NCI-H2196 treated with DMSO at 0.1 percent for 48 hours (cell line): Measurements from ENCODE around the gene DCLRE1B.

Source experiments
- DNase-seq: peaks from one replicate; lab custom pipeline; 2025; ENCODE audit not compliant: unreplicated experiment; lab: John Stamatoyannopoulos, UW

DCLRE1B gene

DNA sequence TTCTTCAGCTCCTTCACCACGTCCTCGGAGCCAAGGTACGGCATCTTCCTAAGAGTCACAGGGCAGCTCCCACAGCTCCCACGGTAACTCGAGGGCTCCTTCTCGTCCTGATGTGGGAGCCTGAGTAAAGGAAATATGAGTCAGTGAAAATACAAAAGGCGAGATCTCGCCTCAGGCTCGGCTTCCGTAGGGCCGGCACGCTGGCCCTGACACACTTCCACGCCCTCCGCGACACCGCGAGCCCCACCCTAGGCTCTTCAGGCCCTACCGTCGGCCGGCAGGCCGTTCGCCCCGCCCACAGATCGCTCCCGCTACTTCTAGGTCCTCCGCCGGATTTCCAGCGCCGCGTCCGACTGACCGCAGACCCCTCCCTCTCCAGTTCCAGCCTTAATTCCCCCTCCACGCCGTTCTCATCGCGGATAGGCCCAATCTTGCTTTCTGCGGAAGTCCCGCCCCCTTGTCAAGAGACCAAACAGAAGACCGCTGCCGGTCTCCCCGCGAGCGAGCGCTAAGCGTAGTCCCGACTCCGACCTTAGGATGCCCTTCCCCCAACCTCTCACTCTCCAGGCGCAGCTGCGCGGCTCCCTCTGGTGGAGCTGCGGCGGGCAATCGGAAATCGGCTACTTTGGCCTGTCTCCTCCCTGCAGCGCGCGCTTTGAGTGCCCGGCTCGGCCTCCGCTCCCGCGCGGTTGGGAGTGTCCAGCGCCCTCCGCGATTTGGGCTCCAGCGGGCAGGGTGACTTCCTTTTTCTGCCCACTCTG lies at the start of gene DCLRE1B, which contains the start of gene AP4B1:
TSS of gene DCLRE1B (plus strand) at position 653 of the 761 bp plus-strand sequence. CDS start 261 bp downstream, outside the sequence.
TSS of gene AP4B1 (minus strand) at position 126 of the 761 bp plus-strand sequence. CDS start at position 44, 82 bp downstream.
- peak; percentile 99 for DNase-seq

DNA sequence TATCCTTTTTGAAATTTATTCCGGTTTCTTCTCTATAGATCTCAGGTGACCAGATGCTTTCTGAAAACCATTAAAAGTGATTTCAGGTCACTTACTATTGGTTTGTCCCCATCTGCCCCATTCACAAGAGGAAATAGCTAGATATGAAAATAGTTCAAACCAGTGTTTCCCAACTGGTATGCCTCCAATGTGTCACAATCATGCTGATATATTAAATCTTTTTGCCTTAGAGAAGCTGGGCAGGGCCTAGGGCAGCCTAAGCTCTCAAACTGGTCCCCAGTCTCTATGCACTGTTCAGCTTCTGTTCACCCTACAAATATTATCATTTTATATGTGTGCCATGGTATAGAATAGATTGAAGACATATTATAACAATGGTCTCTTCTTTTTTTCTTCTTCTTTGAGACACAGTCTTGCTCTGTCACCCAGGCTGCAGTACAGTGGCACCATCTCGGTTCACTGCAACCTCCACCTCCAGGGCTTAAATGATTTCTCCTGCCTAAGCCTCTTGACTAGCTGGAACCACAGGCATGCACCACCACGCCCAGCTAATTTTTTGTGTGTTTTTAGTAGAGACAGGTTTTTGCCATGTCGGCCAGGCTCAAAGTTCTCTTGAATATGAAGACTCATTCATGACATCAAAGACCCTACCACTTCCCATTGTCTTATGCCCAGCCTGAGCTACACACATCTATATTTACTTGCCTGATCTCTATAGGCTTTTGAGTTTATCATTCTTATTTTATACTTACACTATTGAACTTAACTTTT lies 49.3 kb upstream of the DCLRE1B start:
- DNase-seq = no peak

- no peak for DNase-seq
Observed at GRCh38 chr1:113856401-113856790, 48.7 kb upstream of the DCLRE1B start.

GRCh38 chr1:113857776-113858175 lies 47.4 kb upstream of the DCLRE1B start:
- DNase-seq = no peak

DNA sequence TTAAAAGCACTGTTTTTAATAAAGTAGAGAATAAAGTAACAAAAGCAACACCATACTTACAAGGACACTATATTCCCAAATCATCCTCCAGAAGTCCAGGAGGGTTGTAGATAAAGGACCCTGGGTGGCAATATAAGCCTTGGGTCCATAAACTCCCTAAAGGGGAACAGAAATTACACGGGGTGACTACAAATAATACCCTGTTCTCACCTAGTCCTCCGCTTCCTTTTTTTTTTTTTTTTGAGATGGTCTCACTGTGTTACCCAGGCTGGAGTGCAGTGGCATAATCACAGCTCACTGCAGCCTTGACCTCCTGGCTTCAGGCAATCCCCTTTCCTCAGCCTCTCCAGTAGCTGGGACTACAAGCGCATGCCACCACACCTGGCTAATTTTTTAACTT lies 46.7 kb upstream of the DCLRE1B start:
- DNase-seq = no peak

DNA sequence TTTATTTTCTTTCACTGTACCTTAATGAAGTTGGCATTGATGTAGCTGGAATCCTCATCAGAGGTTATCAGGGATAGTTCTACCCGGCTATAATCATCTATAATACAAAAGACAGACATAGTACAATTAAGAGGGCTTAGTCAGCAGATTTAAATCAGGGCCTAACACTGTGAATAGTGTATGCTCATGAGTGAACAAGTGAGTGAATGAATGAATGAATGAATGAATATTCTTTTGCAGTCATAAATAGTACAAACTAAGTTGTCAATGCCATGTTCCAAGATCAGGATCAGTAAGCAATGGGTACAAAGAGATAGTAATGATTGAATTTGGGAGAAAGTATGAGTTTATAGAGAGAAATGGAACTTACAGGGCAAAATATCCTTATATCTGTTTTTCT lies 46.1 kb upstream of the DCLRE1B start:
- no peak for DNase-seq

DNA sequence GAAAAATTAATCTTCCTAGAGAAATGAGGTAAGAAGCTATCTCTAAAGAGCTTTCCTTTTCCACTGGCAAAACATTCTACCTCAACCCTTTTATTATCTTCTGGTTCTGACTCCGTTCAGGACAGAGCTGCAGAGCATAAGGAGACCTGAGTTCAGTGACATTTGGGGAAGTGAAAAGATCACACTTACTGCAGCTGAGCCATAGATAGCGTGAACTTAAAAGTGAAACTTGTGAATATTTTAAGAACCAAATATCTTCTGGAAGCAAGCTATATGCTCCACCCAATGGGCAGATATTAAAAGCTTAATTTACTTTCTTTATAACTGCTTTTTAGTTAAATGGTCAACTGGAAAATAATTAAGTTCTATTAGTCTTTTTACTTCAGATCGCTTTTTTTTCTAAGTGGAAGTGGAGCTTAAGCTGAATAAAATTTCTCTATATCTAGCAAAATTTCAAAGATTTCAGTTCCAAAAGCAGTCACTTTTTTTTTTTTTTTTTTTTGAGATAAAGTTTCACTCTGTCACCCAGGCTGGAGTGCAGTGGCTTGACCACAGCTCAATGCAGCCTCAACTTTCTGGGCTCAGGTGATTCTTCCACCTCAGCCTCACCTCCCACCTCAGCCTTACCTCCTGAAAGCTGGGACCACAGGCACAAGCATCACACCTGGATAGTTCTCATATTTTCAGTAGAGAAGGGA lies 45.5 kb upstream of the DCLRE1B start:
- no peak for DNase-seq

DNA sequence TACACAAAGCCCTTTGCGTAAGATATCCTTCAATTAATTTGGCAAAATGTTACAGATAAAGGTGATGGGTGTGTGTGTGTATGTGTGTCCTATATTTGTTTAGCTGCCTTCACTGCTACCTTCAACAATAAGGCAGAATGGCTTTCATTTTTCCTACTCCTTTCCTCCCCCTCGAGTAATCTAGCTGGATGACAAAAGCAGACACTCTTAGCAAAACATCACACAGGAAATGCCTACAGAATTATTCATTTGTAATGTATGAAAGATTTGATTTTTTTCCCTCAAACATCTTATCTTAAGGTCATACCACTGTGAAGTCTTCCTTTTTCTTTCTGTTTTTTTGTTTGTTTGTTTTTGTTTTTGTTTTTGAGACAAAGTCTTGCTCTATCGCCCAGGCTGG lies 44.2 kb upstream of the DCLRE1B start:
- no peak for DNase-seq

DNA sequence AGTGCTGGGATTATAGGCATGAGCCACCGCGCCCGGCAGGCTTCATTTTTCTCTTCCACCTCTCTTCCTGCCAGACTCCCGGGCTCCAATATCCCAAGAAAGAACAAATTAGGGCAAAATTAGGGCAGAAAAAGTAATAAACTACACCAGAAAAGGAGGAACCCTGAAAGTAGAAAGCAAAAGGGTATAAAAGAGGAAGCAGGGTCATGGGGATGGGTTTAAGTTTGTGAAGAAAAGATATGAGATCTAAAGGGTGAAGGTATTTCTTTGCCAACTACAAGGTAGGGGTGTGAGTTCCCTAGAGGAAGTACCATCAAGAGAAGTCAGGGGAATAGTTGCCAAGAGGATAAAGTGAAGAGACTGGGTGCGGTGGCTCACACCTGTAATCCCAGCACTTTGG lies 43.5 kb upstream of the DCLRE1B start:
- no peak for DNase-seq

DNA sequence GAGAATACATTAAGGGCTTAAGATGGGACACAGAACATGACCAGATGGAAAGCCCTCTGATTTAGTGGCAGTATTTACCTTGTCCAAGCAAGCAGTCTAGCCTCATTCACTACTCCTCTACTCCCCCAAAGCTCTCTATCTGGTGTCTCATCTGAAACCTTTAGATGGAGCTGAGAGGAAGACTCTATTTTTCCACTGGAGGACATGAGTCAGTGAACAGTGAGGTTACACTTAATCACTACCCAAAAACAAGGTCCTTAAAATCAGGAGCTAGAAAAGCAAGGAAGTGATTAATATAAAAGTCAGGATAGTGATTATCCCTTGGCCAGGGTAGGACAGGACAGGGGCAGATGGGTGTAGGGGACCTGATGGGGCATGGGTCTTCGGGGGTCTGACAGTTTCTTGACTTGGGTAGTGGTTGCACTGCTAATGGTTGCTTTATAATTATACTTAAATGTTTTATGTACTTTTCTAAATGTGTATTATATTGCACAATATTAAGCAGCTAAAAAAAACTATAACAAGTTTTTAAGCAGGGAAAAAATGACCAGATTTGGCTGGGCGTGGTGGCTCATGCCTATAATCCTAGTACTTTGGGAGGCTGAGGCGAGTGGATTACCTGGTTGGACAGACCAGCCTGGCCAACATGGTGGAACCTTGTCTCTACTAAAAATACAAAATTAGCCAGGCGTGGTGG lies 36.6 kb upstream of the DCLRE1B start:
- DNase-seq = no peak

GRCh38 chr1:113870778-113871177 lies 34.3 kb upstream of the DCLRE1B start:
- DNase-seq = no peak

DNA sequence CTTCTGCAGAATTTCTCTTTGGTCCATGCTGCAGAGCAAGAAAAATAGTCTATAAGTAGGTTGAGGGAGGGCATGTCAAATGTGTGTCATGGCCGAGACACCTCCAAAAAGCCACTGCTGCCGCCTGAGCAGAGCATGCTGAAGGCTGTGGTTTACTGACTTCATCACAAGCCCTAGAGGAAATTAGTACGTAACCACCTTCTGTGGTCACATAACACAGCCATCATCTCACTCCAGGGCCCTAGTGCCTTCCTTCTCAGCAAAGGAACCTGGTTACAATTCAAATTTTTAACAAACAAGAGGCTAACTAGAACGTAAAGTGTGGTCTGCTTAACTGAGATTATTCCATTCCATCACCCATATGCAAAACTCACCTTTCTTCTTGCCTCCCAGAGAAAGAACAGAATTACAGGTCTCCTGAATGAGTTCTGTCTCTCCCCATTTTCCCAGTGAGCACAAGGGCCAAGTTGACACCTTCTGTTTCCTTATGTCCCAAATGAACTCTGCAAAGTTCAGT lies 33.5 kb upstream of the DCLRE1B start, which contains the start of gene PTPN22:
TSS of gene PTPN22 (minus strand) at position 116 of the 517 bp plus-strand sequence.
- DNase-seq = no peak

DNA sequence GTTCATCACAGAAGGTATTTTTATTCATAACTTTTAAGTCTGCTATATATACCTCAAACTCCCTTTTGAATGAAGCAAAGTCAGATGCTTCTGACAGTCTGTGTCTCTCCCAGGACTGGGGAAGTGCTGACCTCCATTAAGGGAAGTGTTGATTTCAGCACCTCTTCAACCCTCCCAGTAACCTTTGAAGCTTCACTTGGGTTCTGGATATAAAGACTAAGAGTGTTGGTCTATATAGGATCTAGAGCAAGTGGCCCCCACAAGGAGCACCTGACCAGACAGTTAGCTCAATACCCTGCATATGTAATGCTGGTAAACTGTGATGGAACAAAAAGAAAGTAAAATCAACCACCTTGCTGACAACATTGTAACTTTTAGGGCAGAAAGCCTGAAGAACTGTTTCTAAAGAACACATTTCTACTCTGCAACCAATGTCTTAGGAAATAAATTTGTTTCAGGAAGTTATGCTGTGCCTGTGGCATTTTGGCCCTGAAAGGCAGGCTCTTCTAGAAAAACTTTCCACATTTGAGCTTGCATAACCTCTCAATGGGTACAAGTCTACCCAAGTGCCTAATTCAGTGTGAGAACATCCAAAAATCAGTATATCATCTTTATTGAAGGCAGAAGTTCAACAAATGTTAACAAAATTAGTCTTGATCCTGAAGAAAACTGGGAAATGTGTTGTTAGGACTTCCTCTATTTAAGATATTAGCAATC lies 32.7 kb upstream of the DCLRE1B start:
- no peak for DNase-seq

DNA sequence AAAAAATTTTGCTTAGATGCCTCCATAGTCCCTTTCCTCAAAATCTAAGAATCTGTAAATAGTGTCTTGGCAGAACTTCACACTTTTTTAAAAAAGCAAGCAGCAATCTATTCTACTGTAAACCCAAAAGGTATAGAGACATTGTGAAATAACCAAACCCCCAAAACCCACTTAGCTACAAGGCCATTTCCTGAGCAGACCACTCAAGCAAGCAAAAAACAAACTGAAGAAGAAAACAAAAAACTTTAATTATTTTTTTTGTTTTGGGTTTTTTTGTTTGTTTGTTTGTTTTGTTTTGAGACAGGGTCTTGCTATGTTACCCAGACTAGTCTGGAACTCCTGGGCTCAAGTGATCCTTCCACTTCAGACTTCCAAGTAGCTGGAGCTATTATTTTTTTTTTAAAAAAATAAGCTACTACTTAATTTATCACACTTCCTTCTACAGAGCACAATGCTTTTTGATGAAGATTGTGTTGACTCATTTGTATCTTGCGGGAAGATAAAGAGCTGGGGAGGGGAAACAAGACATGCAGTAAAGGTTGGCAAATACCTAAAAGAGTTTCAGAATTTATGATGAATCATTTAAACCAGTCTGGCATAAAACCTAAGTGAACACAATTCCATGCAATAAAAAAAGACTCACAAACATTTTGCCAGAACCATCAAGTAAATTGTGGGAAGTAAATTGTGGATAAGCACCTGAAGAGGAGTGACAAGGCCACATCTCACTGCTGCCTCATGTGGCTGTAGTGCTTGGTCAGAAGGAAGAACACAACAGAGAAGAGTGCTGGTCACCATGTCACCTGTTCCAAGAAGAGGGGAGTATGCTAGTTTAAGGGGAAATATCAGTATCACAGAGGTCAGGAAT lies 30.9 kb upstream of the DCLRE1B start:
- DNase-seq = no peak

DNA sequence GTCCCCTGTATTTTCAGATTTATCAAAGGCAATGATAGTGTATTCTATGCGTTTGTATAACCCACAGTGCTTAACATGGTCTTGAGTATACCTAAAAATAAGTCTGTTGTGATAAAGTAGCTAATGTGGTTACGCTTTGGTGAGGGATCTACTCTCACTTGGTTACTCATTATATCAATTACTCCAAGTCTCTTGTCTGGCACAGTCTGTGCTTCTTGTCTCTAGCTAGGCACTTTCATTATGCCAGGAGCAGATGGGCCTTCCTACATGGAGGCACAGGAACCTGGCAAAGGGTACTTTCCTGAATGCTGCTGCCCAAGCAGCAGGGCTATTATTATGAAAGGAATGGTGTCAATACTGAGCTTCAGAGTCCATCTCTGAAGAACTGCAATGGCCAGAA lies 29.4 kb upstream of the DCLRE1B start:
- DNase-seq = no peak

DNA sequence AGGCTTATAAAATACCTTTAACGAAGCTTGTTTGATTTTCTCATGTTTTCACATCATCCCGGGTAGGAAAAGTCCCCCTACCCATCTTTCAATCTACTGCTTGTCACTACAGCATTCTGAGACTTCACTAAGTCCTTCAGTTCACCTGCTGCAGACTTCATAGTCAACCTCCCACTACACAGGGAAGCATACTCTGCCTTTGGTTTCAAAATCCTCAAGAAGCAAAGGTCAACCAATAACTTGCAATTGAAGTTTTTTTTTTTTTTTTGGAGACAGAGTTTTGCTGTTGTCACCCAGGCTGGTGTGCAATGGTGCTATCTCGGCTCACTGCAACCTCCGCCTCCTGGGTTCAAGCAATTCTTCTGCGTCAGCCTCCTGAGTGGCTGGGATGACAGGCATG lies 28.9 kb upstream of the DCLRE1B start:
- no peak for DNase-seq

DNA sequence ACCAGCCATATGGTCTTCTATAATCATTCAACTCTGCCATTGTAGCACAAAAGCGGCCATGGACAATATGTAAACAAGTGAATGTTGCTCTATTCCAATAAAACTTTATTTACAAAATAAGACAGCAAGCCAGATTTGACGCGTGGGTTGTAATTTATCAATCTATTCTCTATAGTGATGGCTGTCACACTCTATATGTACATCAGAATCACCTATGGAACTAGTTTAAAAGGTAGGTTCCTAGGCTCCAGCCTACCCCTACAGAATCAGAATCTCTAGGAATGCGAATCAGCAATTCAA lies 25.4 kb upstream of the DCLRE1B start:
- no peak for DNase-seq

DNA sequence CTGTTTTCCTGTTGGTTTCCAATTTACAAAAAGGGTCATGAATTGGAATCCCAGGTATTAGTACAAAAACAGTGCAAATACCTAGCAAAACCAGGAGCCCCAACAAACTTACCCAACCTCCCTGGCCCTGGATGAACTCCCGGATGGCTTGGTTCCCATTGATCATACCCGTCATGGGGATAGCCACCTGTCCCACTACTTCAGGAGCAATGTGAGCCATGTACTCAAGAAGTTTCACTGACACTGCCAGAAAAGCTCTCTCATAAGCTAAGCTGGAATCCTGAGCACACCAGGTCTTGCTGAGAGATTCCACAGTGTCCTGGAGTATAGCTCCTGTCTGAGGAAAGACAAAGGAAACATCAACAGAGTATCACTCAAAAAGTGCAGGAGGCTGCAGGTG lies 23.5 kb upstream of the DCLRE1B start:
- no peak for DNase-seq
